ENCODE measurements around the gene DHRS2. TPM values are rescaled to one million over a fixed set of nuclear protein-coding genes. Genes with fewer than 3 reads are reported as not detected.

The DHRS2 gene, protein sequence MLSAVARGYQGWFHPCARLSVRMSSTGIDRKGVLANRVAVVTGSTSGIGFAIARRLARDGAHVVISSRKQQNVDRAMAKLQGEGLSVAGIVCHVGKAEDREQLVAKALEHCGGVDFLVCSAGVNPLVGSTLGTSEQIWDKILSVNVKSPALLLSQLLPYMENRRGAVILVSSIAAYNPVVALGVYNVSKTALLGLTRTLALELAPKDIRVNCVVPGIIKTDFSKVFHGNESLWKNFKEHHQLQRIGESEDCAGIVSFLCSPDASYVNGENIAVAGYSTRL
- not detected in 2 replicates for total RNA-seq

GRCh38 chr14:23636317-23637211 lies at the start of gene DHRS2:
Gene DHRS2, plus strand, starts transcription at chr14:23636364. Its CDS starts 2,501 bp downstream, at chr14:23638865.

Other genes starting within 250 kb of the DHRS2 start
- not detected in 2 replicates for gene MYH6, start 228.1 kb upstream of the DHRS2 start, total RNA-seq
- gene MYH7, start 200.7 kb upstream of the DHRS2 start, total RNA-seq: under 0.01 TPM in 1 of 2 replicates, not detected in the other
- gene NGDN, start 166.7 kb upstream of the DHRS2 start, total RNA-seq: 50.1 and 75.9 TPM in 2 replicates
- gene ZFHX2, start 84.6 kb upstream of the DHRS2 start, total RNA-seq: under 0.01 and 0.24 TPM in 2 replicates
- gene THTPA, start 80.1 kb upstream of the DHRS2 start, total RNA-seq: 5.5 and 6.7 TPM in 2 replicates
- 37.3 and 56.4 TPM in 2 replicates for gene AP1G2, start 68.6 kb upstream of the DHRS2 start, total RNA-seq
- not detected in 2 replicates for gene JPH4, start 57.6 kb upstream of the DHRS2 start, total RNA-seq